Astrocyte of the spinal cord (primary cell): Measurements from ENCODE around the gene UGT1A7.

Experiments
- DNase-seq: peaks from one replicate; pipeline ENCODE4 v3.0.0; 2011; ENCODE audit warnings: low read depth, low spot score
- H3K4me3 ChIP-seq: 2 replicates; pipeline ENCODE4 v1.5.1; 2011; ENCODE audit warnings: low read depth, mild to moderate bottlenecking, low read length, moderate library complexity
- in situ Hi-C: cut with HindIII; loops from 2 replicates; pipeline ENCODE4 v1.10.0; 2017; ENCODE audit warnings: low sequenced_read_pairs
- TF ChIP-seq, protein P1 (sequence below): IDR thresholded peaks from 2 replicates; pipeline ENCODE4 v1.5.1; 2012; ENCODE audit warnings: low read depth, mild to moderate bottlenecking, low read length, inconsistent platforms

UGT1A7 gene

DNA sequence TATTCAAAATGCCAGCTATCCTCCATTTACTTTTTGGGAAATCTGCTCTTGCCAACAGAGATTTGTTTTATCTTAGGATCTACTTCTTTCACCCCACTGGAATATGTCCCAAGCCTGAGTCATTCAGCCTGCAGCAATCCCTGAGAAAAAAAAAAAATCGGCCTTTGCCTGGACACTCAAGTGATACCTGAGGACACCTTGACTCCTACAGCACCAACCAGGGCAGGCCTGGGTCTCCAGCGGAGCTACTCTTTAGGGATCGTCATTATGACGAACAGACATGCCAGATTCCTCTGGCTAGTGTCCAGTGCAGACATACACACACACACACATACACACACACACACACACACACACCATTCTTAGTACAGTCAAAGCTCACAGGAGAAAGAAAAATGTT, 8.7 kb downstream of the UGT1A7 start:
- in situ Hi-C loops = no loop called here
- no peak overlapping the region for H3K4me3 ChIP-seq
- TF ChIP-seq, protein P1, sequence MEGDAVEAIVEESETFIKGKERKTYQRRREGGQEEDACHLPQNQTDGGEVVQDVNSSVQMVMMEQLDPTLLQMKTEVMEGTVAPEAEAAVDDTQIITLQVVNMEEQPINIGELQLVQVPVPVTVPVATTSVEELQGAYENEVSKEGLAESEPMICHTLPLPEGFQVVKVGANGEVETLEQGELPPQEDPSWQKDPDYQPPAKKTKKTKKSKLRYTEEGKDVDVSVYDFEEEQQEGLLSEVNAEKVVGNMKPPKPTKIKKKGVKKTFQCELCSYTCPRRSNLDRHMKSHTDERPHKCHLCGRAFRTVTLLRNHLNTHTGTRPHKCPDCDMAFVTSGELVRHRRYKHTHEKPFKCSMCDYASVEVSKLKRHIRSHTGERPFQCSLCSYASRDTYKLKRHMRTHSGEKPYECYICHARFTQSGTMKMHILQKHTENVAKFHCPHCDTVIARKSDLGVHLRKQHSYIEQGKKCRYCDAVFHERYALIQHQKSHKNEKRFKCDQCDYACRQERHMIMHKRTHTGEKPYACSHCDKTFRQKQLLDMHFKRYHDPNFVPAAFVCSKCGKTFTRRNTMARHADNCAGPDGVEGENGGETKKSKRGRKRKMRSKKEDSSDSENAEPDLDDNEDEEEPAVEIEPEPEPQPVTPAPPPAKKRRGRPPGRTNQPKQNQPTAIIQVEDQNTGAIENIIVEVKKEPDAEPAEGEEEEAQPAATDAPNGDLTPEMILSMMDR = no peak
- DNase-seq = no peak

DNA sequence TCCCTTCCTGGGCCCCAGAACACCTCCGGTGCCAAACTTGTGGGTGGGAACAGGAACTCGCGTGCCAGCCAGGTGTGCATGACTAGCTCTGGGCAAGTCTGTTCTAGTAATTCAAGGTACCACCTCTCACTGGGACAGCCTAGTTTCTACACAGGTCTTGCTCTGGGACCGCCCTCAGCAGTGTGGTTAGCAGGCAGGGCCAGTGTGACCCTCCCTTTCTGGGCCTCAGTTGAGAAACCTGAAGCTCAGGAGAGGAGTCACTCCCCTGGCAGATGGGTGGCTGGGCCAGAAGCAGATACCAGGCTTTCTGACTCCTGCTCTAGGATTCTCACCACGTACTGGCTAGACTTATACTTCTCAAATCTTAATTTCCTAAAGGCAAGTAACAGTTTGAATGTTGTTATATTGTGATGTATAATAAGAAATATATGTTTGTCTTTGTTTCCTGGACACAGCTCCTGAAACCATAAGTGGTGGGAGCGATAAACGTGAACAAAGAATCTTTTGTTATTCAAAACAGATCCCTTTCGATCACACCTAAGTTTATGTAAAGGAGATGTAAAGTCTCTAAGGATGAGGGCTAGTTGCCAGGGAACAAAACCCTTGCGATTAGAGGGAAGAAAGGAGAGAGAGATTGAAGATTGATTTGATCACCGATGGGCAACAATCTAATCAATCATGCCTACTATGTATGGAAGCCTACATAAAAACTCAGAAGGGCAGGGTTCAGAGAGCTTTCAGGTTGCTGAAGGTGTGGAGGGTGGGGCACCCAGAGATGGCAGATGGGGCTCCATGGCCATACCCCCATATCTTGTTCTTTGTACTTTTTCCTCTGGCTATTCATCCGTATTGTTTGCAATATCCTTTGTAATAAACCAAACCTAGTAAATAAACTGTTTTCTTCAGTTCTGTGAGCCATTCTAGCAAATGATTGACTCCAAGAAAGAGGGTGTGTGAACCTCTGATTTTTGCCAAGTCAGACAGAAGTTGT, 10.0 kb downstream of the UGT1A7 start:
- in situ Hi-C loops = no loop called here
- H3K4me3 ChIP-seq = no peak overlapping the region
- TF ChIP-seq, protein P1 = no peak
- DNase-seq = no peak

DNA sequence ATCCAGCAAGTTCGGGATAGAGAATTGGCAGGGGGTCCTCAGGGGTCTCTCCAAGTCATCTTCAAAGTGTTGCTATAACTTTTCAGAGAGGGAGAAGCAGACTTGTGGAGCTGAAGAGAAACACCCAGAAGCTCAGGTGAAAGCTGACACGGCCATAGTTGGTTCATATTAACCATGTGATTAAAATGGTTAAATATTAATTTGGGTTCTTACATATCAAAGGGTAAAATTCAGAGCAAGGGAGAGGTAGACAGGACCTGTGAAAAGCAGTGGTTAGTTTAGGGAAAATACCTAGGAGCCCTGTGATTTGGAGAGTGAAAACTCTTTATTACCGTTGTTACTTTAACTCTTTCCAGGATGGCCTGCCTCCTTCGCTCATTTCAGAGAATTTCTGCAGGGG, 10.9 kb downstream of the UGT1A7 start, which contains the start of gene UGT1A6:
TSS of gene UGT1A6 (plus strand) at position 243 of the 400 bp plus-strand sequence. CDS start at position 358, 115 bp downstream.
- no peak within 1 kb of the TSS for H3K4me3 ChIP-seq
- no peak for DNase-seq
- TF ChIP-seq, protein P1 = no peak
- in situ Hi-C loops = no loop called here

DNA sequence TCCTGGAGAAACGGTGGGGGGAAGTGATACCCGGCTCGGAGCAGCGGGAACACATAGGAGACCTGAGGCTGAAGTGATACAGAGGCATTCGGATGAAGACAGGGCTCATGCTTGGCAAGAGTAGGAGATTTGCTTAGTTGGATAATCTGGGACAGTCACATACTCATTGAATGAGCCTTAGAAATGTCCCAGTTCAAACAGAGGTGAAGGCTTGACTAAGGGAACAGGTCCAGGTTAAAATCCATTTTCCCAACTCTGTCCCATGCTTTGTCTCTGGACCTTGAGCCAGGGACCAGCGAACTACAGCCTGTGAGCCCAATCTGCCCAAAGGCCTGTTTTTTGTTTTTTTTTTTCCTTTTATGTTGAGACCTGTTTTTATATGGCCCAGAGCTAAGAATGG, 12.3 kb downstream of the UGT1A7 start:
- no peak overlapping the region for H3K4me3 ChIP-seq
- in situ Hi-C loops = no loop called here
- no peak for DNase-seq
- TF ChIP-seq, protein P1 = no peak

DNA sequence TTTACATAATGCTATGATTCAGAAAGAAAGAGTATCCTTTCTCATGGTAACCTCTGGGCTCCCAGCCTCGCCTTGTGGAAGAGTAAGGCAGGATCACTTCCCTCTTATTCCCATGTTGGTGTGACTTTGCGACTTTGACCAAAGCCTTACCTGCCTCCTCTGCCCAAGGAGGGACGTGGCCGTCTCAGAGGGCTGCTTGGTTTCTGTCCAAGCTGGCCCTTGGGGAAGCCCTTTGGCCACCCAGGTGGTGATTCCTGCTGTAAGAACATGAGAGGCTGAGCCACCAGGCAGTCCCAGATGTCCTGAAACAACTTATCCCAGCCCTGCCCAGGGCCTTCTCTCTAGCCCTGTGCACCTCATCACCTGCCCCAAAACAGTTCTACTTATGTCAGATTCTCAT, 17.0 kb downstream of the UGT1A7 start:
- in situ Hi-C loops = no loop called here
- DNase-seq = no peak
- H3K4me3 ChIP-seq = no peak overlapping the region
- TF ChIP-seq, protein P1 = no peak

DNA sequence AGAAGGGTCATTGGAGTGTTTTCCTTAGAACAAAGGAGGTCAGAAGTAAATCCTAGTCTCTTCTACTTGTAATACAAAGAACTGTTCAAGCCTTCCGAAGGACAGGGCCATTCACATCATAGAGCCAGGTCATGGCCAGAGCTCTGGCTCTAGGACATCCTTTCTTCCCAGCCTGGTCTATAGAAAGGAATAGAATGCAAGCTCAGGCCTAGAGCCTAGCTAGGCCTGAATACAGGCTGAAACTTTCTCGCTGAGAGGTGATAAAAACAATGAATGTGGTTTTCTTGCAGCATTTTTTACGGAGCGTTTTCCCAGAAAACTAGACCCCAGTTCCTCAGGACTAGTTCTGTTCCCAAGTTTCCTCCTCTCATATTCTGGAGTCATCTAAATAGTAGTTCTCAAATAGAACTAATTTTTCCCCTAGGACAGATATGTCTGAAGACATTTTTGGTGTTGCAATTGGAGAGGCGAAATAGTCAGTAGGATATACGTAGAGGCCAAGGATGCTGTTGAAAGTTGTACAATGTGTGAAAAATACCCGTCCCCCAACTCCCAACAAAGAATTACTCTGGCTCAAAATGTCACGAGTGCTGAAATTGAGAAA, 17.8 kb downstream of the UGT1A7 start:
- H3K4me3 ChIP-seq = no peak overlapping the region
- TF ChIP-seq, protein P1 = no peak
- no peak for DNase-seq
- in situ Hi-C loops = no loop called here
